Measurements from ENCODE around the gene STEAP2.
"Not testable (repeated sequence)": the region's sequence is repeated elsewhere in the genome, so short reads cannot be mapped to it uniquely, and the experiment has no call there.

DNA sequence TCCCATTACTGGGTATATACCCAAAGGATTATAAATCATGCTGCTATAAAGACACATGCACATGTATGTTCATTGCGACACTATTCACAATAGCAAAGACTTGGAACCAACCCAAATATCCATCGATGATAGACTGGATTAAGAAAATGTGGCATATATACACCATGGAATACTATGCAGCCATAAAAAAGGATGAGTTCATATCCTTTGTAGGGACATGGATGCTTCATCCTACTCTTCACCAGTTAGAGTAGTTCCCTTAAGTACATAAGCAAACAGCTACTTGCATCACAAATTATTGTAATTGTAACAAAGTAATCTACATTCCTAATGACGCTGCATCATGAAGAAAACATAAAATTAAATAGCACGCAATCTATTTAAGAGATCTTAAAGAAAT lies 25.2 kb upstream of the STEAP2 start:
- TF ChIP-seq, protein P1, sequence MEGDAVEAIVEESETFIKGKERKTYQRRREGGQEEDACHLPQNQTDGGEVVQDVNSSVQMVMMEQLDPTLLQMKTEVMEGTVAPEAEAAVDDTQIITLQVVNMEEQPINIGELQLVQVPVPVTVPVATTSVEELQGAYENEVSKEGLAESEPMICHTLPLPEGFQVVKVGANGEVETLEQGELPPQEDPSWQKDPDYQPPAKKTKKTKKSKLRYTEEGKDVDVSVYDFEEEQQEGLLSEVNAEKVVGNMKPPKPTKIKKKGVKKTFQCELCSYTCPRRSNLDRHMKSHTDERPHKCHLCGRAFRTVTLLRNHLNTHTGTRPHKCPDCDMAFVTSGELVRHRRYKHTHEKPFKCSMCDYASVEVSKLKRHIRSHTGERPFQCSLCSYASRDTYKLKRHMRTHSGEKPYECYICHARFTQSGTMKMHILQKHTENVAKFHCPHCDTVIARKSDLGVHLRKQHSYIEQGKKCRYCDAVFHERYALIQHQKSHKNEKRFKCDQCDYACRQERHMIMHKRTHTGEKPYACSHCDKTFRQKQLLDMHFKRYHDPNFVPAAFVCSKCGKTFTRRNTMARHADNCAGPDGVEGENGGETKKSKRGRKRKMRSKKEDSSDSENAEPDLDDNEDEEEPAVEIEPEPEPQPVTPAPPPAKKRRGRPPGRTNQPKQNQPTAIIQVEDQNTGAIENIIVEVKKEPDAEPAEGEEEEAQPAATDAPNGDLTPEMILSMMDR (IDR thresholded peaks at IDR 0.05; ENCODE audit: borderline replicate concordance, extremely low read depth, low read length, poor library complexity, severe bottlenecking), result not testable (repeated sequence)
- not testable (repeated sequence) for TF ChIP-seq EZH2 (IDR thresholded peaks at IDR 0.05; ENCODE audit: borderline replicate concordance, low read depth, low read length, severe bottlenecking)

All from DND-41 (cell line).